ENCODE measurements around the gene ZNF274.
"Not testable (repeated sequence)": the region's sequence is repeated elsewhere in the genome, so short reads cannot be mapped to it uniquely, and the experiment has no call there.

The ZNF274 gene

GRCh38 chr19:58213075-58213369 is 30.2 kb downstream of the ZNF274 start:
- DNase-seq = no peak

GRCh38 chr19:58217069-58217481 is 34.2 kb downstream of the ZNF274 start:
- DNase-seq = no peak

GRCh38 chr19:58217607-58218391 is 34.9 kb downstream of the ZNF274 start:
- no peak for DNase-seq

GRCh38 chr19:58218899-58219298 is 36.0 kb downstream of the ZNF274 start:
- DNase-seq = no peak

- no peak for DNase-seq
Measured at GRCh38 chr19:58227964-58228584, 45.2 kb downstream of the ZNF274 start.

- peak; percentile 27 for DNase-seq
Measured at GRCh38 chr19:58228585-58229254, 45.9 kb downstream of the ZNF274 start, which contains the start of gene ZNF544. TSS of gene ZNF544 (plus strand) at chr19:58228914. CDS start at chr19:58244024, 15,110 bp downstream.

GRCh38 chr19:58229255-58229639 is 46.4 kb downstream of the ZNF274 start:
- no peak for DNase-seq

- no peak for DNase-seq
Measured at GRCh38 chr19:58237324-58237723, 54.5 kb downstream of the ZNF274 start.

- DNase-seq = no peak
Measured at GRCh38 chr19:58243351-58243750, 60.5 kb downstream of the ZNF274 start.

GRCh38 chr19:58248886-58249285 is 66.0 kb downstream of the ZNF274 start:
- no peak for DNase-seq

- no peak for DNase-seq
Measured at GRCh38 chr19:58252102-58252685, 69.3 kb downstream of the ZNF274 start.

- DNase-seq = not testable (repeated sequence)
Measured at GRCh38 chr19:58258259-58258658, 75.4 kb downstream of the ZNF274 start.

- no peak for DNase-seq
Measured at GRCh38 chr19:58261600-58261967, 78.7 kb downstream of the ZNF274 start.

- no peak for DNase-seq
Measured at GRCh38 chr19:58261968-58262921, 79.4 kb downstream of the ZNF274 start.

GRCh38 chr19:58262922-58263296 is 80.0 kb downstream of the ZNF274 start:
- DNase-seq = no peak

Data from NCI-H2227 treated with DMSO at 0.1 percent for 48 hours (cell line).